22Rv1 (cell line): ENCODE results near the gene IL12A.

Experiments
- ZFX ChIP-seq: fragments of 450-650 bp; IDR thresholded peaks from 2 replicates; pipeline ENCODE4 v1.6.1; 2017; ENCODE audit warnings: antibody characterized with exemption, borderline replicate concordance
- TF ChIP-seq, protein P1 (sequence below): fragments of 450-650 bp; IDR thresholded peaks from 2 replicates; pipeline ENCODE4 v1.5.1; 2017; ENCODE audit warnings: mild to moderate bottlenecking

DNA sequence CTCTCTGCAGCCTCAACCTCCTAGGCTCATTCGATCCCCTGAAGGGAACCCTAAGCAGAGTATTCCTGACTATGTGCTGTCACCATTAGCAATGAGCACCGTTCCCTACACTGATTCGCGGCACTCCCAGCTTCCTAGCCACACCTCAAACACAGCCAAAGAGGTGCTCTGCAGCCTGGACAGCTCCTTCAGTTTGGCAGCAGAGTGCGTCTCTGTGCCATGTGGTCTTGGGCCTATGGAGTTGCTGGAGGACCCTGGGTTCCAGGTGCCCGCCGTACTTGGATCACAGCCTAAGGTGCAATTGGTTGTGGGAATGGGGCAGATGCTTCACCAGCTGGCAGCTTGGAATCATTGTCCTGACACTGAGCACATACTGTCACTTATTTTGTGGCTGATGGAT, 17.3 kb upstream of the IL12A start:
- TF ChIP-seq, protein P1, sequence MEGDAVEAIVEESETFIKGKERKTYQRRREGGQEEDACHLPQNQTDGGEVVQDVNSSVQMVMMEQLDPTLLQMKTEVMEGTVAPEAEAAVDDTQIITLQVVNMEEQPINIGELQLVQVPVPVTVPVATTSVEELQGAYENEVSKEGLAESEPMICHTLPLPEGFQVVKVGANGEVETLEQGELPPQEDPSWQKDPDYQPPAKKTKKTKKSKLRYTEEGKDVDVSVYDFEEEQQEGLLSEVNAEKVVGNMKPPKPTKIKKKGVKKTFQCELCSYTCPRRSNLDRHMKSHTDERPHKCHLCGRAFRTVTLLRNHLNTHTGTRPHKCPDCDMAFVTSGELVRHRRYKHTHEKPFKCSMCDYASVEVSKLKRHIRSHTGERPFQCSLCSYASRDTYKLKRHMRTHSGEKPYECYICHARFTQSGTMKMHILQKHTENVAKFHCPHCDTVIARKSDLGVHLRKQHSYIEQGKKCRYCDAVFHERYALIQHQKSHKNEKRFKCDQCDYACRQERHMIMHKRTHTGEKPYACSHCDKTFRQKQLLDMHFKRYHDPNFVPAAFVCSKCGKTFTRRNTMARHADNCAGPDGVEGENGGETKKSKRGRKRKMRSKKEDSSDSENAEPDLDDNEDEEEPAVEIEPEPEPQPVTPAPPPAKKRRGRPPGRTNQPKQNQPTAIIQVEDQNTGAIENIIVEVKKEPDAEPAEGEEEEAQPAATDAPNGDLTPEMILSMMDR: no peak
- no peak for TF ChIP-seq ZFX
